GM12874 (cell line): ENCODE data around the gene PDIK1L.

Source experiments
- TF ChIP-seq, protein P1 (sequence below): IDR thresholded peaks from 2 replicates; pipeline ENCODE4 v1.5.1; 2011; ENCODE audit warnings: low read depth, mild to moderate bottlenecking, control low read depth, low read length, moderate library complexity; ENCODE audit not compliant: insufficient read depth

Gene PDIK1L

DNA sequence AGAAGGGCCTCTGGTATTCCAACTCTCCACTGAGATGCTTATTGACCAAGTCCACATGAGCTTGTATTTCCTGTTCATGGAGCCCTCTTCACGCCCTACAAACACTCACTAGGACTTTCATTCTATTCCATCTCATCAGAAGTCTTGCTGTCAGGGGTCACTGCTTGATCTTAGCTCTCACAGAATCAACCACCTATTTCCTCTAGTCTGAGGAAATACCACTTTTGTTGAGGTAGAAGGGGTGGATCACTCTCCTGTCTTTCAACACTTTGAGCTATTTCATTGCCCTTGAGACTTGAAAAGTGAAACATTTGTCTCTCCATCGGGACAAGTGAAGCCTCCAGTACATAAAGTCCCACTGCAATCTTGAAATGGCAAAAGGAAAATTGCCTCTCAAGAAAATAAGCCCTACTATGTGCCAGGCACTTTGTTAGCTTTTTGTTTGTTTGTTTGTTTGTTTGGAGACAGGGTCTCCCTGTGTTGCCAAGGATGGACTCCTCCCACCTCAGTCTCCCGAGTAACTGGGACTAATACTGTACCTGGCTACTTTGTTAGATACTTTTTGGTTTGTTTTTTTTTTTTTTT, 27.4 kb downstream of the PDIK1L start:
- TF ChIP-seq, protein P1, sequence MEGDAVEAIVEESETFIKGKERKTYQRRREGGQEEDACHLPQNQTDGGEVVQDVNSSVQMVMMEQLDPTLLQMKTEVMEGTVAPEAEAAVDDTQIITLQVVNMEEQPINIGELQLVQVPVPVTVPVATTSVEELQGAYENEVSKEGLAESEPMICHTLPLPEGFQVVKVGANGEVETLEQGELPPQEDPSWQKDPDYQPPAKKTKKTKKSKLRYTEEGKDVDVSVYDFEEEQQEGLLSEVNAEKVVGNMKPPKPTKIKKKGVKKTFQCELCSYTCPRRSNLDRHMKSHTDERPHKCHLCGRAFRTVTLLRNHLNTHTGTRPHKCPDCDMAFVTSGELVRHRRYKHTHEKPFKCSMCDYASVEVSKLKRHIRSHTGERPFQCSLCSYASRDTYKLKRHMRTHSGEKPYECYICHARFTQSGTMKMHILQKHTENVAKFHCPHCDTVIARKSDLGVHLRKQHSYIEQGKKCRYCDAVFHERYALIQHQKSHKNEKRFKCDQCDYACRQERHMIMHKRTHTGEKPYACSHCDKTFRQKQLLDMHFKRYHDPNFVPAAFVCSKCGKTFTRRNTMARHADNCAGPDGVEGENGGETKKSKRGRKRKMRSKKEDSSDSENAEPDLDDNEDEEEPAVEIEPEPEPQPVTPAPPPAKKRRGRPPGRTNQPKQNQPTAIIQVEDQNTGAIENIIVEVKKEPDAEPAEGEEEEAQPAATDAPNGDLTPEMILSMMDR = no peak

DNA sequence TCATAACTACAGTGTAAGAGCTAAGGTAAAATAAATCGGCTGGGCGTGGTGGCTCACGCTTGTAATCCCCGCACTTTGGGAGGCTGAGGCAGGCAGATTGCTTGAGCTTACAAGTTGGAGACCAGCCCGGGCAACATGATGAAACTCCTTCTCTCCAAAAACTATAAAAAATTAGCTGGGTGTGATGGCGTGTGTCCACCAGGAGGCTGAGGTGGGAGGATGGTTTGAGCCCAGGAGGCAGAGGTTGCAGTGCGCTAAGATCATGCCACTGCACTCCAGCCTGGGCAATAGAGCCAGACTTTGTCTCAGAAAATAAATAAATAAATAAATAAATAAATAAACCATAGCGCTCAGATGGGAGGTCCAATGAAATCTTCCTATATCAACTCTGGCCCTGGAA, 30.5 kb downstream of the PDIK1L start:
- TF ChIP-seq, protein P1 = no peak

DNA sequence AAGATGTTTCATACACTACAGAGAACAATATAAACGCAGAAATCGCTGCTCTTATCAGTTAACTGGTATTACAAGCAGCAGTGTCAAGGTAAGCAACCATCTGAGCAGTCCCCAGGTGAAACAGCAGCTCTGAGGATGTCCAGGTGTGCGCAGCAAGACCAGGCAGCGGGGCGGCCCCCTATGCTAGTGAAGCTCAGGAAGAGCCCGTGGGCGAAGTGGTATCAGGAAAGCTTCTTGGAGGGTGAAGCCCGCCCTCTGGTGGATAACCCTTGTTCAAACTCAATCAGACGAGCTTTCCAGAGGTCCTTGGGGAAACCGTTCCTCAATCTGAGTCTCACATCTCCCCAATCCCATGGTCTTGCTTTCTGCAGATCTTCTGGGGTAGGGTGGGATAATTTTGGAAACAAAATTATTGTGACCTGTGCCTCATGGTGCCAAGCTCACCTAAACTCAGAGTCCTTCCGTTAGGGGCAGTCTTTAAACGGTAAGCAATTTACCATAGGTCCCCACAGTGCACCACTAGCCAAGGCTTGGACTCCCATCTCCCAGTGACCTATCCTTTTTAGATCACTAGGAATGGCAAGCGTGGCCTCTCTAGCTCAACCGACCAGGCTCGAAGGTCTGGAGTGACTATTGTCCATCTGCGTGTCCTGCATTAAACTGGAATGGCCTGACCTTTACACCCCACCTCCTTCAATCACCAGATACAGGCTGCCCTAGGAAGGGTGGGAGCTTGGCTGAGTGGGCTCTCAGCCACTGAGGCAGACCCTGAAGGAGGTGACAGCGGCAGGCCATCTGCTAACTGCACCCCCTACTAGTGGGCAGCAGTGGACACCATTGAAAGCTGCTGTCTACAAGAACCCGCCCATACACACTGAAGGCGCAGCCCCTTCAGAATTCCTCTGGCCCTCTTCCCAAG, 33.7 kb downstream of the PDIK1L start:
- TF ChIP-seq, protein P1 = peak; percentile 67

DNA sequence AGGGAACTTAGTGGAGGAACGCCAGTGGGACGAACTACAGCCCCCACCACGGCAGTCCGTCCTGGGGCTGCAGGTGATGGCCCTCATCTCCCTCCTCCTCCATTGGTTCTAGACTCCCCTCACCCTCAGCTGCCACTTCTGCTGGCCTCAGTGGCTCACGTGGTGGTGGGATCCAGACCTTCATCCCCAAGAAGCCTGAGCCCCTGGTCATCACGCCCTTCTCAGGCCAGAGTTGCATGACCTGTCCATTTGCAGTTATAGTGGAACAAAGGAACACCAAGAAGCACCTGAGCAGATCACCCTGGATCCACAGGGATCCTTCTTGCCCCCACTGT, 34.3 kb downstream of the PDIK1L start:
- TF ChIP-seq, protein P1 = no peak

DNA sequence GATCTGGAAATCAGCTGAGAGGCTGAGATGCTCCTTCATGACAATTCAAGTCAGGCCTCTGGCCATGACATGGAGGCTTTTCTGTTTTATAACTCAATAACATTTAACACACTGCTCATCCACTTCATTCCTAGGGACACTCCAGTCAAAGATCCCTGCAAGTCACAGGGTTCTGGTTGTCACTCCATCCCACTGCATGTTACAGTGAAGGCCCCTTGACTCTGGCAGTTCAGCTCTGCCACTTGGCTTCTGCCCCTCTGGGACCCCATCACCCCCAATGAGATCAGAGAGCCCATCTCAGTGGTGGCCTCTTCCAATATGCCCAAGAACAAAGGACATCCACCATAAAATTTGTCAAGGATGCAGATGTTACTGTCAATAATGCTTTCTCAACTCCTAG, 37.3 kb downstream of the PDIK1L start:
- TF ChIP-seq, protein P1 = no peak

DNA sequence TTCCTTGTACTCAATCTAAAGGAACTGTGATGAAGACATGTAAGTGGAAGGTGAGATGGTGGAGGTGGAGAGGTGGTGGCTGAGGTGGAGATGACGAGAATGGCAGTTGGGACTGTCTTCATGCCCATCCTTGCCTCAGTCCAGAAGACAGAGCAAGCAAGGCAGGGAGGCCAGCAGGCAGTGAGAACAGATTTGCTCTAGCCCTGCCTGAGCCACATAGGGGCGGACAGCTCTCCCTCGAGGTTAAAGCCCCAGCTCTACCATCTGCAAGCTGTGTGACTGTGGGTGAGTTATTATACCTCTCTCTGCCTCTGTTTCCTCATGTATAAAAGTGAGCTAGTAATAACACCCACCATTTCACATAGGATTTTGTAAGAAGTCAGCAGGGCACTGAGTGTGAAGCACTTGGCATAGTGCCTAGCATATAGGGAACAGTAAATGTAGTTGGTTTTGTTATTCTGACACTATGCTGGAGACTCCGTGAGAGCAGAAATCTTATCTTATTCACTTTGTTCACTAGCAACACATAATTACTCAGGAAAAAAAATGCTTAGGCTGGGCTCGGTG, 42.4 kb downstream of the PDIK1L start:
- TF ChIP-seq, protein P1 = no peak

DNA sequence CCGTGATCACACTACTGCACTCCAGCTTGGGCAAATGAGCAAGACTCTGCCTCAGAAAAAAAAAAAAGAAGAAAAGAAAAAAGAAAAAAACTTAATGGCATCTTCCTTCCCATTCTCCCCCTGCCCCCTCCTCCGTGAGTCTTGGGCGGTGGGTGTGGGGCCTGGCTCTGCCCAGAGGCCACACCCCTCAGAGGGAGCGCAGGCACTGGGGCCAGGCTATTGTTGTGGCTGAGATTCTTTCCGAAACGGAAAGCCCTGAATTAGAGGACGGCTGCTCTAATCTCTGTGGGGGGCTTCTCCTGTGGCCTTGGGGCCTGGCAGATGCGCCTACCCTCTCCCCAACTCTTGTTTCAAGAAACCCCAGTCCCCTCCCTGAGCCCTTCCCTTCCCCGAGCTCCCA, 43.1 kb downstream of the PDIK1L start:
- TF ChIP-seq, protein P1 = no peak
